Effector memory CD8-positive, alpha-beta T cell (primary cell): ENCODE measurements around the gene VWA3A.
"Not testable (repeated sequence)": the region's sequence is repeated elsewhere in the genome, so short reads cannot be mapped to it uniquely, and the experiment has no call there.

Source experiments
- ATAC-seq: fragments of 150-1000 bp; cut with Tn5 transposase; replicated peaks from 2 replicates; pipeline ENCODE4 v1.10.0; 2021; ENCODE audit warnings: mild to moderate bottlenecking, moderate library complexity
- DNase-seq, 3 experiments: peaks; one replicate each; pipeline ENCODE4 v3.0.0; 2021
- H3K27ac Mint-ChIP-seq, 2 donors: one replicate each; pipeline ENCODE4 v1.8.0; 2022; ENCODE audit warnings: mild to moderate bottlenecking in 2 of 2, mixed read lengths in 2 of 2, moderate library complexity in 2 of 2
- H3K27me3 Mint-ChIP-seq, 2 donors: one replicate each; pipeline ENCODE4 v1.8.0; 2022; ENCODE audit warnings: mixed read lengths in 2 of 2
- H3K36me3 Mint-ChIP-seq: one replicate; pipeline ENCODE4 v1.8.0; 2022; ENCODE audit warnings: mild to moderate bottlenecking, moderate library complexity, mixed read lengths; ENCODE audit not compliant: insufficient read depth
- H3K4me1 Mint-ChIP-seq, 2 donors: one replicate each; pipeline ENCODE4 v1.8.0; 2022; ENCODE audit warnings: low read depth in 2 of 2, mixed read lengths in 2 of 2
- H3K4me3 Mint-ChIP-seq, 2 donors: one replicate each; pipeline ENCODE4 v1.8.0; 2022; ENCODE audit warnings: mild to moderate bottlenecking in 2 of 2, mixed read lengths in 2 of 2, moderate library complexity in 2 of 2
- H3K9me3 Mint-ChIP-seq, 2 donors: one replicate each; pipeline ENCODE4 v1.8.0; 2022; ENCODE audit warnings: mixed read lengths in 2 of 2

Gene VWA3A

DNA sequence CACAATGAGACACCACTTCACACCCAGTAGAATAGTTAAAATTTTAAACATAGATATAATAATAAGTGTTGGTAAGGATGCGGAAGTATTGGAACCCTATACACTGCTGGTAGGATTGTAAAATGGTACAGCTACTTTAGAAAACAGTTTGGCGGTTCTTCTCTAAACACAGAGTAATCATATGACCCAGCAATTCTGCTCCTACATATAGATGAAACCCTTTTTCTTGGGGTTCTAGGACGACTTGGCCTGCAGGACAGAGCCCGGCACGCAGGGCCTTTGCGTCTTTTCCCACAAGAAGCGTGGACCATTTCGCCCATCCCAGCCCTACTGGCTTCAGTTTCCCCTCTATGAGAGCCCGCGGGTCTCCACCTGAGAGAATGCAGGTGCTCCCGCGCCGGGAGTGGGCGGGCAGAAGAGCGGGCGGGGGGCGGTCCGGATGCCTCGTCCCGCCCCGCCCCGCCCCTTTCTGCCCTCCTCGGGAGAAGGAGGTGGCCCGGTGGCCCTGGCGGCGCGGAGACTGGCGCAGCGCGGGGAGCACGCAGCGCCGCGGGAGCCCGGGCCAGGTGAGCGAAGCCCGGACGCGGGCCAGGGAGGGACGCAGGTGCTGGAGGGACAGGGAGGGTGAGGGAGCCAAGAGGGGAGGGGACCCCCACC is 69.8 kb downstream of the VWA3A start, which contains the start of gene SDR42E2:
TSS of gene SDR42E2 (plus strand) at position 508 of the 657 bp plus-strand sequence. CDS start 3,077 bp downstream, outside the sequence.
- Mint-ChIP-seq H3K9me3 (no peaks in the 10 kb centered on the region), H3K27me3 (peaks cover 11 to 21% of the 10 kb centered on the region in 2 donors), H3K4me3 (peak within 1 kb of the TSS; percentile 52 to 62), H3K27ac (no peak within 1 kb of the TSS), H3K36me3 (no peaks in the 10 kb centered on the region), H3K4me1 (peaks cover 0 to 11% of the 10 kb centered on the region in 2 donors)
- ATAC-seq (peak; percentile 86), DNase-seq (peak in 2 of 3 experiments; percentile 17 to 19)

DNA sequence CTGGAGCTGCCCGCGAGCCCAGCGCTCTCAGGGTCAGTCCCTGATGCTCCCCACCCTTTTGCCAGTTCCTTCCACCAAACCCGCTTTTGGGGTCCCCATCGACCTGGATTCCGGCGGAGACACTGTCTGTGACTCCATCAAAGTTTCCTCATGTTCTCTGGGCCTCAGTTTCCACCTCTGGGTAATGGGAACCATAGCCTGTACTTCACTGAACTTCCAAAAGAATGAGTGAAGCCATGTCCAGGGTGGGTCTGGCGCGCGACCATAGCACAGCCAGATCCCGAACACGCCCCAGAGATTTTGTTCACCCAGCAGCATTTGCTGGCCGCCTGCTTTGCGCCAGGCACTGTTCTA is 70.3 kb downstream of the VWA3A start:
- H3K27me3 Mint-ChIP-seq: peaks cover 11 to 21% of the 10 kb centered on the region in 2 donors
- H3K36me3 Mint-ChIP-seq: no peaks in the 10 kb centered on the region
- H3K4me1 Mint-ChIP-seq: peaks cover 0 to 11% of the 10 kb centered on the region in 2 donors
- ATAC-seq (no peak), DNase-seq (no peak)
- H3K27ac Mint-ChIP-seq: no peak overlapping the region
- peak overlapping the region in 1 of 2 donors; percentile 42 for H3K4me3 Mint-ChIP-seq
- no peaks in the 10 kb centered on the region for H3K9me3 Mint-ChIP-seq

DNA sequence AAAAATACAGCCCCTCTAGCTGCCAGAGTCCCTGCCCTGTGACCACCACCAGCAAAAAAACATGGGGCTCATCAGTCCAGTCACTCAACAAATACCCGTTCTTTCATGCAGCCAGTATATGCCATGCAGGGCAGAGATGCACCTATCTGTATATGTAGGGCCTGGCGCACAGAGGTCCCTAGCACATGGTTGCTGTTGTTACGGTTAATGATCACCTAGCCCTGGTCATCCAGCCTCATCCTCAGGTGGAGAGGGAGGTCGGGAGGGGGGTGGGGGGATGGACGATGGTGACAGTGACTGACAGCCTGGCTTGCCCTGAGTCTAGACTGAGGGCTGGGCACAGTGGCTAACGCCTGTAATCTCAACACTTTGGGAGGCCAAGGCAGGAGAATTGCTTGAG is 71.5 kb downstream of the VWA3A start:
- Mint-ChIP-seq H3K4me3 (no peak overlapping the region), H3K4me1 (peaks cover 0 to 11% of the 10 kb centered on the region in 2 donors), H3K9me3 (no peaks in the 10 kb centered on the region), H3K27me3 (peaks cover 11 to 21% of the 10 kb centered on the region in 2 donors), H3K36me3 (no peaks in the 10 kb centered on the region), H3K27ac (no peak overlapping the region)
- ATAC-seq: no peak
- DNase-seq: no peak

DNA sequence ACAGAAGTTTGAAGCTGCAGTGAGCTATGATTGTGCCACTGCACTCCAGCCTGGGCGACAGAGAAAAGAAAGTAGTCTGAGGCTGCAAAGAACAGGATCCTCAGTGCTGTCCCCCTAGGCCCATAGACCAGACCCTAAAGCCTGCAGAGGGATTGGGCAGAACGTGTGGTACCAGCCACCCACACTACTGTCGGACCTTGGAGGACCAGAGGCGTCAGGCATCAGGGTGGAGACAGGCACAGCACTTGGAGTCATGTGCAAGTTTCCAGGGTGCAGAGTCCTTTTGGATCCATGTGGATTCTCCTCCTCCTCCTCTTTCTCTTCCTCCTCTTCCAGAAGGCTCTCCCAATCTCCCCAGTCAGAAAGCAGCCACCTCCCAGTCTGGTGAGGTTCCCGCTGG is 72.1 kb downstream of the VWA3A start:
- Mint-ChIP-seq H3K9me3 (no peaks in the 10 kb centered on the region), H3K4me1 (peaks cover 0 to 11% of the 10 kb centered on the region in 2 donors), H3K27ac (no peak overlapping the region), H3K4me3 (no peak overlapping the region), H3K36me3 (no peaks in the 10 kb centered on the region), H3K27me3 (peaks cover 11 to 21% of the 10 kb centered on the region in 2 donors)
- DNase-seq (no peak), ATAC-seq (no peak)

DNA sequence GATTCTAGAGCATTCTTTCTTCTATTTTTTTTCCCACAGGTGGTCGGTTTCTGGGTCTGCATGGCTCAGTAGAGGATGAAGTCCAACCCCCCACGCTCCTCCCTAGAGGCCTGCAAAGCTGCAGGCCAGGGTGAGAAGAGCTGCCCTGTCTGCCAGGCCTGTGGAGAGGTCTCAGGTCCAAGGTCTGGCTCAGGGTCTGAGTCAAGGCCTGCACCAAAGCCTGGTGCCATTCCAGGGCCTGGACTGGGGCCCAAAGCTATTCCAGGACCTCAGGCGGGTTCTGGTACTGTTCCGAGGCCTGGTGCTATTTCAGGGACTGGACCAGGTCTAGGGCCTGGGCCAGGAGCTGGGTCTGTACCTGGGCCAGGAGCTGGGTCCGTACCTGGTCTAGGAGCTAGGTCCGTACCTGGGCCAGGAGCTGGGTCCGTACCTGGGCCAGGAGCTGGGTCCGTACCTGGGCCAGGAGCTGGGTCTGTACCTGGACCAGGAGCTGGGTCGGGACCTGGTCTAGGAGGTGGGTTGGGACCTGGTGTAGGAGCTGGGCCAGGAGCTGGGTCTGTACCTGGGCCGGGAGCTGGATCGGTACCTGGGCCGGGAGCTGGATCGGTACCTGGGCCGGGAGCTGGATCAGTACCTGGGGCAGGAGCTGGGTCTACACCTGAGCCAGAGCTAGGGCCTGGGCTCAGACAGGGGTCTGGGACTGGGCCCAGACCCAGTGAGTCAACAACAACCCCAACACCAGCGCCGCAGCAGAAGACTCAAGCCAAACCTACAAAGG is 73.4 kb downstream of the VWA3A start:
- ATAC-seq (no peak), DNase-seq (no peak)
- Mint-ChIP-seq H3K4me3 (no peak overlapping the region), H3K9me3 (no peaks in the 10 kb centered on the region), H3K36me3 (no peaks in the 10 kb centered on the region), H3K4me1 (peaks cover 0 to 11% of the 10 kb centered on the region in 2 donors), H3K27ac (no peak overlapping the region), H3K27me3 (peaks cover 11 to 13% of the 10 kb centered on the region in 2 donors)

DNA sequence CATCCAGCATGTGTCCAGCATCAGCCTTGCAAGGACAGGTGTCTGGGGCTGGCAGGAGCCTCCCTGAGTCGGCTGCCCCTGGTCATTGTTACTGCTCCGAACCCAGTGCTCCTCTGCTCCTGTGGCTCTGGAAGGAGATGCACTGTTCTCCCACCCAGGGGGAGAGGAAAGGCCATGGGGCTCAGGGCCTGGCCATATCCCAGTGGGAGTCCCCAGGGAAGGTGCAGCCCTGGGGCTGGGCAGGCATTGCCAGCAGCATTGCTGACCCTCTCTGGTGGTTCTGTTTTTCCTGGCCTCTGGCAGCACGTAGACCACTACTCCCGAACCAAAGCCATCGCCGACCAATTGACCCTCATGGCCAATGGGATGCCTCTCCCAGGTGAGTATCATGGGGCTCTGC is 79.6 kb downstream of the VWA3A start:
- Mint-ChIP-seq H3K27ac (no peak overlapping the region), H3K4me3 (no peak overlapping the region), H3K4me1 (no peaks in the 10 kb centered on the region)

DNA sequence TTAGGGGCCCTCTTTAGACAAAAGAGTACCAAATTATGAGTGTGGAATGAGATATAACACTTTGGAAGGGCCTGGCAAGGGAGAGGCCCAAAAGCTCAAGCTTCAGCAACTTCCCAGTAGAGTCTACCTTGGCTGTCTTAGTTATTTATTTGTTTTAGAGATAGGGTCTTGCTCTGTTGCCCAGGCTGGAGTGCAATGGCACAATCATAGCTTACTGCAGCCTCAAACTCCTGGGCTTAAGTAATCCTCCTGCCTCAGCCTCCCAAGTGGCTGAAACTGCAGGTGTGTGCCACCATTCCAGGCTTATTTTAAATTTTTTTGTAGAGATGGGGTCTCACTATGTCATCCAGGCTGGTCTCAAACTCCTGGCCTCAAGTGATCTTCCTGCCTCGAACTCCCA is 80.3 kb downstream of the VWA3A start:
- H3K4me1 Mint-ChIP-seq, ATAC-seq, H3K36me3 Mint-ChIP-seq, H3K4me3 Mint-ChIP-seq, H3K27ac Mint-ChIP-seq, H3K9me3 Mint-ChIP-seq, H3K27me3 Mint-ChIP-seq, DNase-seq: not testable (repeated sequence)

More for the DNA sequence above, 79.6 kb downstream of the VWA3A start:
- DNase-seq (no peak), ATAC-seq (no peak)
- Mint-ChIP-seq H3K36me3 (no peaks in the 10 kb centered on the region), H3K27me3 (no peaks in the 10 kb centered on the region), H3K9me3 (no peaks in the 10 kb centered on the region)

DNA sequence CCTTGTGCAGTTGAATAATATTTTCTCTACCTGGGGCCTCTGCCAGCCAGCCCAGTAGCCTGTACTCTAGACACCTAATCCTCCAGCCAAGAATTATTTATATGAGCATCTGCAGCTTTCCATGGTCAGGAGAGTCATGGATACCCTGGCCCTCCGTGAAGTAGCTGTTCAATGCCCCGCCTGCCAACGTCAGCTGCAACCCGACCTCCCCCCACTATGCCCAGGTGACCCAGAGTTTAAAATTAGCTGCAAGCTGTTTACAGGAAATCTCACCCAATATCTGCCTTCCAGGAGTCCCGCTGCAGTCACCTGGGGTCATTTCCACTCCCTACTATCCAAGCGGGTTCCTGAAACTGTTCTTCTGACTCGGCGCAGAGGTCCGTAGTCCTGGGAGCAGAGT is 82.3 kb downstream of the VWA3A start:
- H3K27ac Mint-ChIP-seq: no peak overlapping the region
- no peak for ATAC-seq
- no peak for DNase-seq
- H3K9me3 Mint-ChIP-seq: no peaks in the 10 kb centered on the region
- no peaks in the 10 kb centered on the region for H3K27me3 Mint-ChIP-seq
- H3K4me3 Mint-ChIP-seq: no peak overlapping the region
- no peaks in the 10 kb centered on the region for H3K36me3 Mint-ChIP-seq
- no peaks in the 10 kb centered on the region for H3K4me1 Mint-ChIP-seq

DNA sequence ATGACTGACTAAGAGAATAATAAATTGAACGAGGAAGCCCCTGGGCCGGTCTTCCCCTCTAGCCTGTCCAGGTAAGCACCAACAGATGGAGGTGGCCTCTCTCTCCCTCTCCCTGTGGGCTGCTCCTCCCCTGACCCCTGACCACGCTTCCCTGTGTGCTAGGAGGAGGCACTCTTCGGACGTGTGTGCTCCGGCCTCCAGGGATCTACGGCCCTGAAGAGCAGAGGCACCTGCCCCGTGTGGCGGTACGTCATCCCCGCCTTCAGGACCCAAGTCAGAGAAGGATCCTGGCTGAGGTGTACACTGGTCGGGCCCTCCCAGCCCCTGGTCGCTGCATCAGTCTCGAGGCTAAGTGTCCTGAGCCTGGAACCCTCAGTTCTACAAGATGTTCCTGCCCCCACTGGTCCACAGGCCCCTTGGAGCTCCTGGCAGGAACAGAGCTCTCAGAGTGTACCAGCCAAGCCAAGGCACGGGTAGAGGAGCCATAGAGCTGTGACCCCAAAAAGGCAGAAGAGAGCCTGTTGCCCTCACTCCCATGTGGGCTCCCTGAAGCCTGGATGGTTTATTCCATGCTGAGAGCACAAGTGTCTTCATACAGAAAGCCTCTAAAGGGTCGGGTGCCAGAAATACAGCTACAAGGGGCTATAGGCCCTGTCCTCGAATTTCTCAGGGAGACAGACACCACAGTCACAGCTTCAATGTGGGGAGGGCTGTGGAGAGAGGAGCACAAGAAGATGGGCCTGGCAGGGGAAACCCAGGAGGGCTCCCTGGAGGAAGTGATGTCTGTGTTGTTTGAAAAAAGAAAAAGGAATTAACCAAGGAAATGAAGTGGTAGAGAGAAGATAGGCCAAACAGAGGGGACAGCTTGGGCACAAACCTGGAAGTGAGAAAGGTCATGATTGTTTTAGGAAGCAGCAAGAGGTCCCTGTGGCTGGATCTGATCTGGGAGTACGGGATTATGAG is 85.9 kb downstream of the VWA3A start:
- Mint-ChIP-seq H3K4me3 (no peak overlapping the region), H3K9me3 (no peaks in the 10 kb centered on the region)

DNA sequence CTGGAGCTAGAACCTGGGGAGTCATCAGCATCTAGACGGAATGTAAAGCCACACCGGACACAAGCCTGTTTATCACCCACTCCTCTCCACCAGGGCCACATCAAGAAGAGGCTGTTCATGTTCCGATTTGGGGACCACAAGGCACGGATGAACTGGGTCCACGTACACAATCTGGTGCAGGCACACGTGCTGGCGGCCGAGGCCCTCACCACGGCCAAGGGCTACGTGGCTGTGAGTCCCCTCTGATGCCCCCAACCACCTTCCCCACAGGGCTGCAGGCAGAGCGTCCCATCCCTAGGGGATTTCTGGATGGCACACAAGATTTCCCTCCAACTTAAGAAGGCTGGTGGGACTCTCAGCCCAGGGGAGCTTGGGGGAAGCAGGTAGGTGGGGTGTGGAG is 89.1 kb downstream of the VWA3A start:
- no peak overlapping the region for H3K27ac Mint-ChIP-seq

More for the DNA sequence above, 85.9 kb downstream of the VWA3A start:
- ATAC-seq (no peak), DNase-seq (no peak)
- H3K27ac Mint-ChIP-seq: no peak overlapping the region
- no peaks in the 10 kb centered on the region for H3K36me3 Mint-ChIP-seq
- H3K4me1 Mint-ChIP-seq: no peaks in the 10 kb centered on the region
- H3K27me3 Mint-ChIP-seq: no peaks in the 10 kb centered on the region

DNA sequence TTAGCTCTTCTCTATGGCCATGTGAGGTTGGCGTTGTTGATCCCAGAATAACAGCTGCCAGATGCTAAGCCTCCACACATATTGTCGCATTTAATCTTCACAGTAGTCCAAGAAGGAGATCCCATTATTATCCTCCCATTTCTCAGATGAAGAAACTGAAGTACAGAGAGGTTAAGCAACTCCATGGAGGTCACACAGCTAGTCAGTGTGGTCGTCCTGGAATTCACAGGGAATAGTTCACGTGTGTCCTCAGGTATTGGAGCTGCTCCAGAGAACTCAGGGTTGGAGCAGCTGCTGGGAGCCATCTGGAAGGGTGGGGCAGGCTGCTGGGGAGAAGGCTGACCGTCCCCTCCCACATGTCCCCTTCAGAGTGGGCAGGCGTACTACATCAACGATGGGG is 89.5 kb downstream of the VWA3A start:
- Mint-ChIP-seq H3K27ac (no peak overlapping the region), H3K9me3 (no peaks in the 10 kb centered on the region)
- ATAC-seq: no peak

More for the DNA sequence above, 89.1 kb downstream of the VWA3A start:
- no peak for ATAC-seq
- DNase-seq: no peak
- Mint-ChIP-seq H3K36me3 (no peaks in the 10 kb centered on the region), H3K4me1 (no peaks in the 10 kb centered on the region), H3K4me3 (no peak overlapping the region), H3K9me3 (no peaks in the 10 kb centered on the region), H3K27me3 (no peaks in the 10 kb centered on the region)

DNA sequence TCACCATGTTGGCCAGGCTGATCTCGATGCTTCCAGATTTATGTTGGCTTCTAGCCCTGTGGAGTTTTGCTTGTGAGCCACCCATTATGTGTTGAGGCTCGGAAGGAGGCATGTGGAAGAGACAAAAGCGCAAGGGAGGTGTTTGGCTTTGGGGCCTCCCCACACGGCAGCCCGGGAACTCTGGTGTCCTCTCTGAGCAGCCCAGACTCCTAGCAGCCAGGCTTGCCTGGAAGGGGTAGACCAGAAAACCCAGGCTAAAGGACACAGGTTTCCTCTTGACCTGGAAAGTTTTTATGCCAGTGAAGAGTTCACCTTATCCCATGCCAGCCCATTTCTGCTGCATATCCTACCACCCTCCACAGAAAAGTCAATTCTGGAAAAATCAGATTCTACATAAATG is 91.0 kb downstream of the VWA3A start:
- H3K27me3 Mint-ChIP-seq: no peaks in the 10 kb centered on the region
- H3K4me3 Mint-ChIP-seq: no peak overlapping the region
- peaks cover 1 to 4% of the 10 kb centered on the region in 2 donors for H3K4me1 Mint-ChIP-seq
- ATAC-seq (no peak), DNase-seq (no peak)
- H3K27ac Mint-ChIP-seq: no peak overlapping the region
- H3K9me3 Mint-ChIP-seq: no peaks in the 10 kb centered on the region
- H3K36me3 Mint-ChIP-seq: no peaks in the 10 kb centered on the region

More for the DNA sequence above, 89.5 kb downstream of the VWA3A start:
- no peak for DNase-seq
- no peak overlapping the region for H3K4me3 Mint-ChIP-seq
- H3K27me3 Mint-ChIP-seq: no peaks in the 10 kb centered on the region
- H3K4me1 Mint-ChIP-seq: no peaks in the 10 kb centered on the region
- H3K36me3 Mint-ChIP-seq: no peaks in the 10 kb centered on the region

DNA sequence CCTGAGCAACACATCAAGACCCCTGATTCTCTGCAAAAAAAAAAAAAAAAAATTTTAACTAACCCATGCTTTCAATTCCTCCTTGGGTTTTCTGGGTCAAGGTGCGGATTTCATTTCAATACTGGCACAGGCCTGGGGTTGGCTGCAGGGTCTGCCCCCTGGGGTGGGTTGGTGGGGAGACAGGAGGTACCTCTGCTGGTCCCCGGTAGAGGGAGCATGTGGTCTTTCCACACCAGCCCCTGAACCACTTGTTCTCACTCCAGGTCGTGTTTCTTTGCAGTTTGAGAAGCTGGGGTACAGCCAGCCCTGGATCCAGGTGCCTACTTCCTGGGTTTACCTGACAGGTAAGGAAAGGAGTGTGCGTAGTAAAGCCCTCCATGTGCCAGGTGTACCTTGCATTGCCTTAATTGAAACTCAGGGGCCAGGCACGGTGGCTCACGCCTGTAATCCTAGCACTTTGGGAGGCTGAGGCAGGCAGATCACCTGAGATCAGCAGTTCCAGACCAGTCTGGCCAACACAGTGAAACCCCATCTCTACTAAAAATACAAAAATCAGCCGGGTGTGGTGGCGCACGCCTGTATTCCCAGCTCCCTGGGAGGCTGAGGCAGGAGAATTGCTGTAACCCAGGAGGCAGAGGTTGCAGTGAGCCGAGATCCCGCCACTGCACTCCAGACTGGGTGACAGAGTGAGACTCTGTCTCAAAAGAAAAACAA is 91.7 kb downstream of the VWA3A start:
- Mint-ChIP-seq H3K27ac (no peak overlapping the region), H3K4me3 (no peak overlapping the region)

More for the DNA sequence above, 91.7 kb downstream of the VWA3A start:
- ATAC-seq (peak; percentile 30), DNase-seq (no peak)
- no peaks in the 10 kb centered on the region for H3K9me3 Mint-ChIP-seq
- peaks cover 7 to 10% of the 10 kb centered on the region in 2 donors for H3K4me1 Mint-ChIP-seq
- H3K27me3 Mint-ChIP-seq: no peaks in the 10 kb centered on the region
- no peaks in the 10 kb centered on the region for H3K36me3 Mint-ChIP-seq
